Activated T-helper 2 cell treated with anti-CD3 and anti-CD28 coated beads, Interferon-gamma antibody, Interleukin-2, Interleukin-4, amounts not matched to agents 10 μg/mL and 5 μg/mL and 100 μg/mL, durations not matched to agents 14 hours and 24 hours and 36 hours (primary cell): ENCODE measurements around the gene FHOD1. TPM values are rescaled to one million over a fixed set of nuclear protein-coding genes. Genes with fewer than 3 reads are reported as not detected.
A peak's percentile ranks its signal among the peaks of the same experiment; 100 is the strongest.

ENCODE experiments used
- DNase-seq: peaks from one replicate; pipeline ENCODE4 v3.0.0; 2021; ENCODE audit warnings: low spot score
- H3K27ac Mint-ChIP-seq: one replicate; pipeline ENCODE4 v1.8.0; 2021; ENCODE audit warnings: mixed read lengths
- H3K27me3 Mint-ChIP-seq: one replicate; pipeline ENCODE4 v1.8.0; 2021; ENCODE audit warnings: low read depth, mixed read lengths
- H3K36me3 Mint-ChIP-seq: one replicate; pipeline ENCODE4 v1.8.0; 2021; ENCODE audit warnings: low read depth, mixed read lengths
- H3K4me1 Mint-ChIP-seq: one replicate; pipeline ENCODE4 v1.8.0; 2021; ENCODE audit warnings: low read depth, mixed read lengths
- H3K4me3 Mint-ChIP-seq: one replicate; pipeline ENCODE4 v1.8.0; 2021; ENCODE audit warnings: low read depth, mild to moderate bottlenecking, moderate library complexity, mixed read lengths
- H3K9me3 Mint-ChIP-seq: one replicate; pipeline ENCODE4 v1.8.0; 2021; ENCODE audit warnings: mixed read lengths
- intact Hi-C: fragments of 100-400 bp; cut with micrococcal nuclease; formaldehyde crosslinking; loops from one replicate; pipeline ENCODE4 v1.15.1; 2023
- total RNA-seq: library from RNA; stranded (reverse); gene quantifications from 2 replicates; pipeline ENCODE4 v1.2.3, GENCODE V29; 2022

Gene FHOD1
- total RNA-seq, 1 donor from 2014 or later = 141 TPM

DNA sequence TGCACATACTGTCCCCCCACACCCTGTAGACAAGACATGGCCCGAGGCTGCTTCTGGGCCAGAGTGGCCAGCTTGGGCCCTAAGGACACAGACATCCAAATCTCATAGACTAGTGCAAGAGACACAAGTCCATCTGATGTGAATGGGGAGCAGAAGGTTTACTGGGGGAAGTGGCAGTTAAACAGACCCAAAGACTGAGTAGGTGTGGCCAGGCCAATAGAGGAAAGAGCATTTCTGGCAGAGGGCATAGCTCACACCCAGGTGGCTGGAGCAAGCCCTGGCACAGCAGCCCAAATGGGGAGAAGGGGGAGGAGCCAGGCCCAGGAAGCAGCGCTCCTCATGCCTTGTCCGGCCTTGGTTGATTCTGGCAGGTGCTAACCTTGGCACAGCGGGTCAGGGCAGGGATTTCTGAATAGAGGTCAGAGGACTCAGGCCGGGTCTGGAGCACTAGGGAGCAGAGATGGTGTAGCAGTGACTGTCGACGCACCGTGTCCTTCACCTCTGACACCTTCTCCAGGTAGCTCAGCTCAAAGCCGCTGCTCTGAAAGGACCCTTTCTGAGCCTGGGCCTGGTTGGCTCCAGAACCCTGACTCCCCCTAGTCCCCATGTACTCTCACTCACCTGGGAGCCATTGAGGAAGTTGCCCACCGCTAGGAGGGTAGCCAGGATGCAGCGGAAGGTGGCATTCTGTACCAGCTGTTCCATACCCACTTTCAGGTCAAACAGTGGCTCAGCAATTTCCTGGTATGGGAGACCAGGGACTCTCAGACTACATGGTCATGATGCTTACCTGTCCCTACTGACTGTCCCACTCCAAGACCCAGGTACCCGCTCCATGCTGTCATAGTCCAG lies 16.2 kb downstream of the FHOD1 start:
- H3K4me1 Mint-ChIP-seq = peaks cover 18% of the 10 kb centered on the region
- H3K36me3 Mint-ChIP-seq = peaks cover 74% of the 10 kb centered on the region
- H3K27me3 Mint-ChIP-seq = no peaks in the 10 kb centered on the region

DNA sequence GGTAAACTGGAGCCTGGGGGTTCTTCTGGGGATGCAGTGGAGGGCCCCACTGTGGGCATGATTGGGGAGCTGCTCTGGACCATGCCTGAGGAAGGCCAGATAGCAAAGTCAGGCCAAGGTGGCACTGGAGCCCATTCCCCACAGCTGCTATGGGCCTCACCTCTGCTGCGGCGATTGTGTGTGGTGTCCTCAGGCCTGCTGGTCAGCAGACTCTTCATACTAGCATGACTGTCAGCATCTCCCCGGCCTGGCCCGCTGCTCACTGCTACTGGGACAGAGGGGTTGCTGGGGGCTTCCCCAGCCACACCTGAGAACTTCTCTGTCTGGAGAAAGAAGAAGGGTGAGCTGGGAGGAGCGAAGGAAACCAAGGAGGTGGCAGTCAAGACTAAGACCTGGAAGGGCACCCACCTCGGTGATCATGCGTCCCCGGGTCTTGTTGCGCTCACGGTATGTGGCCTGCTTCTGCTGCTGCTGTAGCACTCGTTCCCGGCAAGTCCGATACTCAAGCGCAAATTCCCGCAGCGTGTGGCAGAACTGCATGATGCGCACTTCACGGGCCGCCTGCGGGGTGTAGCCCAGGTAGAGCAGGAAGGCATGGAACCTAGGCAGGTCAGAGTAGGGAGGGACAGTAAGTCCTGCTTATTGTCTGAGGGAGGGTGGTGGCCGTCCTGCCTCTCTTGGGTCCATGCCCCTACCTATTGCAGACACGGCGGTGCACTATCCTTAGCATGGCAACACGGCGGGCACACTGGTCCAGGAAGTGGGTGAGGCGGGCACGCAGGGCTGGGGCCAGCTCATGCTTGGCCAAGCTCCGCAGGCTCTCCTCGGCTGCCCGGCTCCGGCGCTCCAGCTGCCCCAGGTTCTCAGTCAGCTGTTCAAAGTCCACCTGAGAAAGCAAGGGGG lies 17.1 kb downstream of the FHOD1 start:
- Mint-ChIP-seq H3K27ac (no peak overlapping the region), H3K27me3 (no peaks in the 10 kb centered on the region), H3K36me3 (peaks cover 67% of the 10 kb centered on the region), H3K4me3 (no peak overlapping the region), H3K4me1 (peaks cover 25% of the 10 kb centered on the region), H3K9me3 (no peaks in the 10 kb centered on the region)
- no peak for DNase-seq
- intact Hi-C loops = loop anchor here (5.0 kb wide), 1 partner anchor 48 kb away; the partner anchor contains the start of gene MATCAP1

More for the DNA sequence above, 16.2 kb downstream of the FHOD1 start:
- no peak for DNase-seq
- Mint-ChIP-seq H3K27ac (no peak overlapping the region), H3K9me3 (no peaks in the 10 kb centered on the region), H3K4me3 (no peak overlapping the region)
- intact Hi-C loops = no loop called here

GRCh38 chr16:67228905-67229304 lies 18.4 kb downstream of the FHOD1 start:
- no peak for DNase-seq
- H3K9me3 Mint-ChIP-seq = no peaks in the 10 kb centered on the region
- H3K36me3 Mint-ChIP-seq = peaks cover 58% of the 10 kb centered on the region
- H3K27me3 Mint-ChIP-seq = no peaks in the 10 kb centered on the region
- intact Hi-C loops = loop anchor here (5.0 kb wide), 1 partner anchor 47 kb away; the partner anchor contains the start of gene MATCAP1
- H3K4me3 Mint-ChIP-seq = peak overlapping the region; percentile 98
- peaks cover 36% of the 10 kb centered on the region for H3K4me1 Mint-ChIP-seq
- H3K27ac Mint-ChIP-seq = no peak overlapping the region

DNA sequence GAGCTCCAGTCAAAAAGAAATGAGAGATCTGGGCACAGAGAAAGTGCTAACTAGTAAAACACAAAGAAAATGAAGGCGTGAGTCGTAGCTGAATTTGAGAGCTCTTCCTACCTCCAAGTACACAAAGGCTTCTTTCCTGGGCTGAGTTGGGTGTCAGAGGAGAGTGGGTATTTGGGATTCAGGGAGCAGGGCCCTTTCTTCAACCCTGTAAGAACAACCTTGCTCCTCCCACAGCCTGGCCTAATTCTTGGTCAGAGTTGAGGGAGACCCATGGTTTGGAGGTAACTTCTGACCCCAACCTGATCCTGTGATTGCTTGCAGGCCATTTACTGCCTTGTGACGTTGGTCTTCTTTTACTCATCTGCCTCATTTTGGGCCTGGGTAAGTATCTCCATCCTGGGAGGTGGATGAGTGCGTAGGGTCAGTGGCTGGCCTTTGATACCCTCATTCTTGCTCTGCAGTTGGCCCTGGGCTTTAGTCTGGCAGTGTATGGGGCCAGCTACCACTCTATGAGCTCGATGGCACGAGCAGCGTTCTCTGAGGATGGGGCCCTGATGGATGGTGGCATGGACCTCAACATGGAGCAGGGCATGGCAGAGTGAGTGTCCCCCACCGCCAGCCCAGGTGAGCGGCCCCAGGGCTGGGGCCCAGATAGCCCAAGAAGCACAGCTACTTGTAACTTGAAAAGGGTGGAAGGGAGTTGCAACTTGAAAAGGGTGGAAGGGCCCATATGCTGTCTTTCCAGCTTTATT lies 19.1 kb downstream of the FHOD1 start:
- Mint-ChIP-seq H3K27me3 (no peaks in the 10 kb centered on the region), H3K36me3 (peaks cover 53% of the 10 kb centered on the region), H3K27ac (peak overlapping the region; percentile 93), H3K4me3 (peak overlapping the region; percentile 98), H3K4me1 (peaks cover 40% of the 10 kb centered on the region), H3K9me3 (no peaks in the 10 kb centered on the region)
- DNase-seq = no peak
- intact Hi-C loops = loop anchor here (5.0 kb wide), 1 partner anchor 46 kb away; the partner anchor contains the start of gene MATCAP1

GRCh38 chr16:67227567-67227921 lies 19.7 kb downstream of the FHOD1 start:
- Mint-ChIP-seq H3K27ac (peak overlapping the region; percentile 93), H3K9me3 (no peaks in the 10 kb centered on the region), H3K4me1 (peaks cover 40% of the 10 kb centered on the region), H3K27me3 (no peaks in the 10 kb centered on the region), H3K36me3 (peaks cover 49% of the 10 kb centered on the region), H3K4me3 (peak overlapping the region; percentile 98)
- no peak for DNase-seq
- intact Hi-C loops = loop anchor here (1.0 to 5.0 kb wide), 3 partner anchors 17 to 67 kb away; partner anchors contain the start of gene MATCAP1

GRCh38 chr16:67226804-67227566 lies 20.3 kb downstream of the FHOD1 start, which contains the start of gene TMEM208:
Gene TMEM208 (plus strand): TSS chr16:67227130. CDS start chr16:67227219, 89 bp downstream.
- Mint-ChIP-seq H3K9me3 (no peaks in the 10 kb centered on the region), H3K4me3 (peak within 1 kb of the TSS; percentile 98), H3K4me1 (peaks cover 40% of the 10 kb centered on the region), H3K27ac (peak within 1 kb of the TSS; percentile 93), H3K36me3 (peaks cover 43% of the 10 kb centered on the region), H3K27me3 (no peaks in the 10 kb centered on the region)
- peak; percentile 99 for DNase-seq
- intact Hi-C loops = loop anchor here (1.0 to 5.0 kb wide), 3 partner anchors 17 to 66 kb away; partner anchors contain the start of gene MATCAP1

GRCh38 chr16:67226295-67226803 lies 20.9 kb downstream of the FHOD1 start:
- DNase-seq = no peak
- Mint-ChIP-seq H3K4me3 (peak overlapping the region; percentile 98), H3K27me3 (no peaks in the 10 kb centered on the region), H3K4me1 (peaks cover 40% of the 10 kb centered on the region), H3K36me3 (peaks cover 37% of the 10 kb centered on the region), H3K27ac (peak overlapping the region; percentile 93), H3K9me3 (no peaks in the 10 kb centered on the region)
- intact Hi-C loops = loop anchor here (2.0 to 5.0 kb wide), 2 partner anchors 44 to 66 kb away; partner anchors contain the start of gene MATCAP1

DNA sequence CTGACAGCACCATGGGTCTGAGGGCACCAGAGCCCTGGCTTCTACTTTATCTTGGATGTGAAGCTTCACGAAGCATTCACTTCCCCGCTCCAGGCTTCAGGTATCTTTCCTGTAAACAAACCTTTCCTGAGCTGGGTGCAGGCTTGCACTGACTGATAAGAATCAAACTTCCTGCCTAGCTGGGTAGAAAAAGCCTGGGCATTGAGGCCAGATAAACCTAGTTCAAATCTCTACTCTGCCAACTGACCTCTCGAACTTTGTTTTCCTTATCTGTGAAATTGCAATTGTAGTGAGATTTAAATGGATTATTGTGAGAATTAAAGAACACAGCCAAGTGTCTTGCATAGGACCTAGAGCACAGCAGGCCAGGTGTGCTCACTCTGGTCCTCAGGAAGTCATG lies 23.3 kb downstream of the FHOD1 start:
- H3K4me3 Mint-ChIP-seq = no peak overlapping the region
- intact Hi-C loops = no loop called here
- H3K27me3 Mint-ChIP-seq = no peaks in the 10 kb centered on the region

GRCh38 chr16:67216612-67217490 lies 30.4 kb downstream of the FHOD1 start:
- intact Hi-C loops = no loop called here
- DNase-seq = no peak
- Mint-ChIP-seq H3K9me3 (no peaks in the 10 kb centered on the region), H3K4me1 (no peaks in the 10 kb centered on the region), H3K36me3 (no peaks in the 10 kb centered on the region), H3K27me3 (no peaks in the 10 kb centered on the region), H3K27ac (no peak overlapping the region), H3K4me3 (no peak overlapping the region)

More for the DNA sequence above, 23.3 kb downstream of the FHOD1 start:
- H3K9me3 Mint-ChIP-seq = no peaks in the 10 kb centered on the region
- H3K27ac Mint-ChIP-seq = no peak overlapping the region
- peaks cover 40% of the 10 kb centered on the region for H3K4me1 Mint-ChIP-seq
- H3K36me3 Mint-ChIP-seq = peaks cover 16% of the 10 kb centered on the region
- no peak for DNase-seq

GRCh38 chr16:67215706-67216105 lies 31.6 kb downstream of the FHOD1 start:
- Mint-ChIP-seq H3K36me3 (no peaks in the 10 kb centered on the region), H3K27ac (peak overlapping the region; percentile 17), H3K27me3 (no peaks in the 10 kb centered on the region), H3K4me1 (no peaks in the 10 kb centered on the region), H3K9me3 (no peaks in the 10 kb centered on the region), H3K4me3 (no peak overlapping the region)
- intact Hi-C loops = no loop called here
- DNase-seq = no peak
